Measurements from ENCODE around the gene RUNDC3A. TPM values are rescaled to one million over a fixed set of nuclear protein-coding genes. Genes with fewer than 3 reads are reported as not detected.
A peak's percentile ranks its signal among the peaks of the same experiment; 100 is the strongest.

Gene RUNDC3A
- total RNA-seq, 1 experiment from 2014 or later = 1.5 TPM

DNA sequence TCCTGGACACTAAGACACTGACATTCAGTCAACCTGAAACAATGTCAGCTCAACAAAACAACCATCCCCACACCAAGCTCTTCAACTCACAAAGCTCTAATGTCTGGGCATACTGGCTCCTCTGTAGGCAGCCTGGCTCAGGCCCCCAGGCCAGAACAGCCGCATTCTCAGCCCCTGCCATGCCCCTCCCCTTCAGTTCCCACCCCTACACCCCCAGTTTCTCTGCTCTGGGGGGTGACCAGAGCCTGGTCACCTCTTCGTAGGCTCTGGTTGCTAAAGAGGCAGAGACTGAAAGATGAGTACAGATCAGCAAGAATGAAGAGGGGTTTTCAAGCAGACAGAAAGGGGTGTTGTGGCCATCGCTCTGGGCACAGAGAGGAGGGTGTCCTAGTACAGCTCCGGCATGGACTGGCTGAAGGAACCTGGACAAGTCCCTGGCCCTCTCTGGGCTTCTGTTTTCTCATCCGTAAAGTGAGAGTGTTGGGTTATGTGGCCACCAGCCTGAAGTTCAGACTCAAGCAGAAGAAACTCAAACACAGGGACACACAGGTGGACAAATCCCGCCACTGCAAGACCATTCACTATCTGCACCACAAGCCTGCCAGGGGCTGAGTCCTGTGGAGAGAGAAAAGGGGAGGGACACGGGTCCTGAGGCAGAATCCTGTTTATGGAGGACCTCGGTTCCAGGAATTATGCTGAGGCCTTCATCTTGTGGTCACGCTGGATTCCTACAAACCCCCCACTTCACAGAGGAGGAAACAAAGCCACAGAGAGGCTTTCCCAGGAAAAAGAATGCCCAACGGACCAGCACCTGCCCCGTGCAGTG, 39.5 kb upstream of the RUNDC3A start:
- no peaks in the 10 kb centered on the region for H3K9me2 ChIP-seq (replicated peaks; ENCODE audit: insufficient read depth, low read length)
- DNase-seq = no peak
- H3K36me3 ChIP-seq (ENCODE audit: insufficient read depth, low read length) = no peaks in the 10 kb centered on the region
- no peak overlapping the region for H3K27ac ChIP-seq (ENCODE audit: low read length)
- no peaks in the 10 kb centered on the region for H4K20me1 ChIP-seq (ENCODE audit: insufficient read depth, low read depth, low read length)
- no peak overlapping the region for H3K4me2 ChIP-seq (ENCODE audit: low read depth, low read length, poor library complexity, severe bottlenecking)
- no peak overlapping the region for H3K9ac ChIP-seq (ENCODE audit: low read length)
- H2AFZ ChIP-seq (ENCODE audit: low read length) = no peak overlapping the region
- H3K27me3 ChIP-seq (ENCODE audit: low read length) = no peaks in the 10 kb centered on the region
- H3K9me3 ChIP-seq (ENCODE audit: low read length) = no peaks in the 10 kb centered on the region
- no peaks in the 10 kb centered on the region for H3K79me2 ChIP-seq (ENCODE audit: low read length)
- no peak overlapping the region for H3K4me3 ChIP-seq (ENCODE audit: low read length)
- no peaks in the 10 kb centered on the region for H3K4me1 ChIP-seq (ENCODE audit: low read length)

DNA sequence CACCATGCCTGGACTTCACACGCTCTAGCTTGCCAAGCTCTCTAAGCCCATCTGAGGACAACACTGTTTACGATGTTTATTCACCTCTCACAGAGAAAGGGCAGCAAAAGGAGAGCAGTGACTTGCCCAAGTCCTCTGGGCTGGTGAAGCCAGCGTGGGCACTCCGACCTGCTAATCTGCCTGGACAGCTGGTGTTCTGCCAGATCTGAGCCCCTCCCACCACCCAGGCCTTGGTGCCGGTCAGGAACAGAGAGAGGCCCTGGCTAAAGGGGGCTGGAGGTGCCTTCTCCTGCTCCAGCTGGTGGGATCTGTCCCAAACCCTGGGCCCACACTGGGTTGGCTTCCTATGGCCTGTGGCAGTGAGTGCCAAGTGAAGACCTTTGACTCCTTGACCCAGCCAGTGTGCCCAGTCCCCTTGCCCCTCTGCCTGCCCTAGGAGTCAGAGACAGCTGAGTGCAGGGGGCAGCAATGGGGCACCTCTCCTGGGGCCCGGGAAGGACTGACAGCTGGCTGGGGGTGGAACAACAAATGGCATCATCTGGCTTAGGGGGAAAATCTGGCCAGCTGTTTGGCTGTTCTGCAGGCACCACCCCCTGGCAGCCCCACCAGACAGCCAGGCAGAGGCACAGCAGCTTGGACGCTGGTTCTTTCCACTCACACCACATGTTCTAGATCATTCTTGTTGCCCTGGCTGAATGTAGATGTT, 38.7 kb upstream of the RUNDC3A start:
- Histone ChIP-seq H2AFZ (ENCODE audit: low read length) (no peak overlapping the region), H3K9me2 (replicated peaks; ENCODE audit: insufficient read depth, low read length) (no peaks in the 10 kb centered on the region), H3K27ac (ENCODE audit: low read length) (no peak overlapping the region), H3K79me2 (ENCODE audit: low read length) (no peaks in the 10 kb centered on the region), H3K4me3 (ENCODE audit: low read length) (no peak overlapping the region), H3K27me3 (ENCODE audit: low read length) (no peaks in the 10 kb centered on the region), H3K4me1 (ENCODE audit: low read length) (no peaks in the 10 kb centered on the region), H3K9me3 (ENCODE audit: low read length) (no peaks in the 10 kb centered on the region), H3K4me2 (ENCODE audit: low read depth, low read length, poor library complexity, severe bottlenecking) (no peak overlapping the region), H3K9ac (ENCODE audit: low read length) (no peak overlapping the region), H3K36me3 (ENCODE audit: insufficient read depth, low read length) (no peaks in the 10 kb centered on the region), H4K20me1 (ENCODE audit: insufficient read depth, low read depth, low read length) (no peaks in the 10 kb centered on the region)
- no peak for DNase-seq

DNA sequence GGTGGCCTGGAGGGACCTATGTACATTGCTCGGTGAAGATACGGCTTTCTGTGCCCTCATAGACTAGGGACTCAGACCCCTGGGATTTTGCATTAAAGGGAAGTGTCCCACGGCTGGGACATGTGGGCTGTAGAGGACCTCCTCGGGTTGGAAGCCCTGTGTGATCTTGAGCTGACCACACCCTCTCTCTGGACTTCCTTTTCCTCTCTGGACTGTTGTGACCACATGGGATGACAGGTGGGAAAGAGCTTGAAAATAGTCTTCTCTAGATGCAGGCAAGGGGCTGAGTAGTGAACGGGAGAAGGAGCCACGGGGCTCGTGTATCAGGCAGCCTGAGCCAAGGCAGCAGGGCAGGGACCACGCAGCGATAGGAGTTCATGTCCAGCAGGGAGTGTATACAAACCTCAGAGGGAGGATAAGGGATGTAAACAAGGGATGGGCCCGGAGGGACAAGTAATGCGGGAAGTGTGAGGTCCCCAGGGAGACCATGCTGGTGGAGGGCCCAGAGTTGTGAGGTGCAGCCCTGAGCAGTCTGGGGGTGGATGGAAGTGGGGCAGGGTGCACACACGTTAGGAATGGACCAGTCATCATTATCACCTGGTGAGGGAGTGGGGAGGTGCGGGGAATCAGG, 36.0 kb upstream of the RUNDC3A start:
- Histone ChIP-seq H3K79me2 (ENCODE audit: low read length) (no peaks in the 10 kb centered on the region), H3K9ac (ENCODE audit: low read length) (no peak overlapping the region), H3K27me3 (ENCODE audit: low read length) (no peaks in the 10 kb centered on the region), H3K27ac (ENCODE audit: low read length) (no peak overlapping the region), H2AFZ (ENCODE audit: low read length) (no peak overlapping the region), H3K36me3 (ENCODE audit: insufficient read depth, low read length) (no peaks in the 10 kb centered on the region), H3K4me2 (ENCODE audit: low read depth, low read length, poor library complexity, severe bottlenecking) (no peak overlapping the region), H3K4me3 (ENCODE audit: low read length) (no peak overlapping the region), H3K4me1 (ENCODE audit: low read length) (no peaks in the 10 kb centered on the region), H3K9me3 (ENCODE audit: low read length) (no peaks in the 10 kb centered on the region), H3K9me2 (replicated peaks; ENCODE audit: insufficient read depth, low read length) (no peaks in the 10 kb centered on the region), H4K20me1 (ENCODE audit: insufficient read depth, low read depth, low read length) (no peaks in the 10 kb centered on the region)
- DNase-seq = no peak

GRCh38 chr17:44272954-44273353, 35.4 kb upstream of the RUNDC3A start:
- Histone ChIP-seq H3K9ac (ENCODE audit: low read length) (no peak overlapping the region), H4K20me1 (ENCODE audit: insufficient read depth, low read depth, low read length) (no peaks in the 10 kb centered on the region), H3K27me3 (ENCODE audit: low read length) (no peaks in the 10 kb centered on the region), H3K36me3 (ENCODE audit: insufficient read depth, low read length) (no peaks in the 10 kb centered on the region), H3K9me2 (replicated peaks; ENCODE audit: insufficient read depth, low read length) (no peaks in the 10 kb centered on the region), H3K27ac (ENCODE audit: low read length) (no peak overlapping the region), H3K4me1 (ENCODE audit: low read length) (no peaks in the 10 kb centered on the region), H3K79me2 (ENCODE audit: low read length) (no peaks in the 10 kb centered on the region), H3K9me3 (ENCODE audit: low read length) (no peaks in the 10 kb centered on the region), H3K4me3 (ENCODE audit: low read length) (no peak overlapping the region), H2AFZ (ENCODE audit: low read length) (no peak overlapping the region), H3K4me2 (ENCODE audit: low read depth, low read length, poor library complexity, severe bottlenecking) (no peak overlapping the region)
- DNase-seq = no peak

GRCh38 chr17:44273607-44274006, 34.8 kb upstream of the RUNDC3A start:
- H3K9ac ChIP-seq (ENCODE audit: low read length) = no peak overlapping the region
- no peak overlapping the region for H3K4me2 ChIP-seq (ENCODE audit: low read depth, low read length, poor library complexity, severe bottlenecking)
- no peaks in the 10 kb centered on the region for H3K27me3 ChIP-seq (ENCODE audit: low read length)
- no peak for DNase-seq
- H3K4me3 ChIP-seq (ENCODE audit: low read length) = no peak overlapping the region
- no peaks in the 10 kb centered on the region for H4K20me1 ChIP-seq (ENCODE audit: insufficient read depth, low read depth, low read length)
- H3K9me2 ChIP-seq (replicated peaks; ENCODE audit: insufficient read depth, low read length) = no peaks in the 10 kb centered on the region
- H2AFZ ChIP-seq (ENCODE audit: low read length) = no peak overlapping the region
- H3K36me3 ChIP-seq (ENCODE audit: insufficient read depth, low read length) = no peaks in the 10 kb centered on the region
- no peaks in the 10 kb centered on the region for H3K9me3 ChIP-seq (ENCODE audit: low read length)
- H3K4me1 ChIP-seq (ENCODE audit: low read length) = no peaks in the 10 kb centered on the region
- no peaks in the 10 kb centered on the region for H3K79me2 ChIP-seq (ENCODE audit: low read length)
- no peak overlapping the region for H3K27ac ChIP-seq (ENCODE audit: low read length)

- H3K36me3 ChIP-seq (ENCODE audit: insufficient read depth, low read length) = no peaks in the 10 kb centered on the region
- no peak overlapping the region for H2AFZ ChIP-seq (ENCODE audit: low read length)
- no peaks in the 10 kb centered on the region for H4K20me1 ChIP-seq (ENCODE audit: insufficient read depth, low read depth, low read length)
- no peaks in the 10 kb centered on the region for H3K9me2 ChIP-seq (replicated peaks; ENCODE audit: insufficient read depth, low read length)
- H3K27me3 ChIP-seq (ENCODE audit: low read length) = no peaks in the 10 kb centered on the region
- H3K4me2 ChIP-seq (ENCODE audit: low read depth, low read length, poor library complexity, severe bottlenecking) = no peak overlapping the region
- no peaks in the 10 kb centered on the region for H3K9me3 ChIP-seq (ENCODE audit: low read length)
- no peak for DNase-seq
- H3K4me1 ChIP-seq (ENCODE audit: low read length) = no peaks in the 10 kb centered on the region
- H3K27ac ChIP-seq (ENCODE audit: low read length) = no peak overlapping the region
- no peak overlapping the region for H3K4me3 ChIP-seq (ENCODE audit: low read length)
- H3K79me2 ChIP-seq (ENCODE audit: low read length) = no peaks in the 10 kb centered on the region
- H3K9ac ChIP-seq (ENCODE audit: low read length) = no peak overlapping the region
Measured at GRCh38 chr17:44277976-44278375, 30.4 kb upstream of the RUNDC3A start.

GRCh38 chr17:44279346-44279665, 29.1 kb upstream of the RUNDC3A start:
- no peaks in the 10 kb centered on the region for H3K9me2 ChIP-seq (replicated peaks; ENCODE audit: insufficient read depth, low read length)
- H3K9ac ChIP-seq (ENCODE audit: low read length) = no peak overlapping the region
- H3K4me3 ChIP-seq (ENCODE audit: low read length) = no peak overlapping the region
- H3K27ac ChIP-seq (ENCODE audit: low read length) = no peak overlapping the region
- no peaks in the 10 kb centered on the region for H4K20me1 ChIP-seq (ENCODE audit: insufficient read depth, low read depth, low read length)
- no peak overlapping the region for H2AFZ ChIP-seq (ENCODE audit: low read length)
- H3K4me2 ChIP-seq (ENCODE audit: low read depth, low read length, poor library complexity, severe bottlenecking) = no peak overlapping the region
- no peaks in the 10 kb centered on the region for H3K36me3 ChIP-seq (ENCODE audit: insufficient read depth, low read length)
- no peaks in the 10 kb centered on the region for H3K79me2 ChIP-seq (ENCODE audit: low read length)
- DNase-seq = no peak
- H3K27me3 ChIP-seq (ENCODE audit: low read length) = no peaks in the 10 kb centered on the region
- H3K4me1 ChIP-seq (ENCODE audit: low read length) = no peaks in the 10 kb centered on the region
- H3K9me3 ChIP-seq (ENCODE audit: low read length) = no peaks in the 10 kb centered on the region

DNA sequence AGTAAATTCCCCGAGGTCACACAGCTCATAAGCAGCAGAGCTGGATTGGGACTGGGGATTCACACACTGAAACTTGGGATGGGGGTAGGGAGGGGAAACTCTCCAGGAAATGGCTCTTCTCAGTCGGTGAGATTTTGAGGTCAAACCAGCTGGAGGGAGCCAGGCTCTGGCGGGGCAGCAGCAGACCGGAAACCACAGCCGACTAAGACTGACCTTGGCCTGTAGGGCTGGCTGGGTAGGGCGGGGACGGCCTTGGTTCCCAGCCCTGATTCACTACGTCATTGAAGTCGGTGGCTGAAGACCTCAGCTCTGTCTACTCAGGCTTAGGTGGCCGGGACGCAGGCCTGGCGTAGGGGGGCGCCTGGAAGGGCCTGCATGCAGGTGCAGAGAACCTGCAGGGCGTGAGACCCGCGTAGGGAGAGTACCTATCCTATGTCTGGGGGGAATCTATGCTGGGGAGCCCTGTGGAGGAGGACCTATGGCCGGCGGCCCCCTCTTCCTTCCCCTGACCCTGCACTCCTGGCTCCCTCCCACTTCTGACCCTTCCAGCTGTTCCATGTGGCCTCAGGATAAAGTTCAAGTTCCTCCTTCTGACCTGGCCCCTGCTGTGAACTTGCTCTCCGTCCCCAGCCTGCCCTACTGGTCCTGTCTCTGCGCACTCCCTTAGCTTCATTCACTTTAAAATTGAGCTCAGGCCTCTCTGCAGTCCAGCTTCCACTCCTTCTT, 28.6 kb upstream of the RUNDC3A start:
- Histone ChIP-seq H3K27ac (ENCODE audit: low read length) (no peak overlapping the region), H3K79me2 (ENCODE audit: low read length) (no peaks in the 10 kb centered on the region), H3K9me3 (ENCODE audit: low read length) (no peaks in the 10 kb centered on the region), H3K9me2 (replicated peaks; ENCODE audit: insufficient read depth, low read length) (no peaks in the 10 kb centered on the region), H3K4me2 (ENCODE audit: low read depth, low read length, poor library complexity, severe bottlenecking) (no peak overlapping the region), H3K27me3 (ENCODE audit: low read length) (no peaks in the 10 kb centered on the region), H4K20me1 (ENCODE audit: insufficient read depth, low read depth, low read length) (no peaks in the 10 kb centered on the region), H3K4me3 (ENCODE audit: low read length) (no peak overlapping the region), H2AFZ (ENCODE audit: low read length) (peak overlapping the region; percentile 7; the same call in 1 of the 2 replicates), H3K4me1 (ENCODE audit: low read length) (no peaks in the 10 kb centered on the region), H3K9ac (ENCODE audit: low read length) (no peak overlapping the region), H3K36me3 (ENCODE audit: insufficient read depth, low read length) (no peaks in the 10 kb centered on the region)
- no peak for DNase-seq

Measured in Karpas-422 (cell line).